ENCODE results near the gene ATP6V1E1. TPM values are rescaled to one million over a fixed set of nuclear protein-coding genes. Genes with fewer than 3 reads are reported as not detected.

ATP6V1E1 gene
- total and polyA plus RNA-seq, 10 of the 15 experiments (the other 5 are each of a cell fraction or from before 2014, with no cell fraction given), result 66.7 to 128 (median 87.9) TPM

DNA sequence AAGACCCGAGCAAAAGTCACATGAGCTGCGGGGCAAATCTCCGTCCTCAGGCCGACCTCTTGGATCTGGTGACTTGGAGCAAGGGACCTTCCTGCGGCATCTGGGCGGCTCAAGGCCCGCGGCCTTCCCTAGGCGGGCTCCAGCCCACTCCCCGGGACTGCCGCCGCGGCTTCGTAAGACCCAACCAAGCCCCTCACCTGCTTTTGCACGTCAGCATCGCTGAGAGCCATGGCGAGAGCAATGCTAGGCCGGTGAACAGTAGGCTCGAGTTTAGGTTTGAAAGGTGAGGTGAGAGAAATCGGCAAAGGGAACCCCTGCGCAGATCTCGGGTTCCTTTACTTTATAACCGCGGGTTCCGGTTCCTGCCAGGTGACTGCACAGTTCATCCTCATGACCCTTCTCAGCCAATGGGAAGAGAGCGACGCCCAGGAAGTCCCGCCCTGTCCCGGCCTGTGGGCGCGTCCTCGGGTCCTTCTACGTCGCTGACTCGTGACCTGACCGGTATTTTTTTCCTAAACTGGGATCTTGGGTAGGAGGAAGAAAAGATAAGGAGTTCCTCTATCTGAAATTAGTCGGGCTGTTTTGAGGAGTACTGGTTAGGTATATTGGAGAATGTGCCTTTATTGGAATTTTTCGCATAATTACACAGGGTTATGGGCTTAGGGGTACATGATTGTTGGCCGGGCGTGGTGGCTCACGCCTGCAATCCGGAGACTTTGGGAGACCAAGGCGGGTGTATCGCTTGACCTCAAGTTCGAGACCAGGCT is at the start of gene ATP6V1E1 (continued):
- TF ChIP-seq, protein P1, sequence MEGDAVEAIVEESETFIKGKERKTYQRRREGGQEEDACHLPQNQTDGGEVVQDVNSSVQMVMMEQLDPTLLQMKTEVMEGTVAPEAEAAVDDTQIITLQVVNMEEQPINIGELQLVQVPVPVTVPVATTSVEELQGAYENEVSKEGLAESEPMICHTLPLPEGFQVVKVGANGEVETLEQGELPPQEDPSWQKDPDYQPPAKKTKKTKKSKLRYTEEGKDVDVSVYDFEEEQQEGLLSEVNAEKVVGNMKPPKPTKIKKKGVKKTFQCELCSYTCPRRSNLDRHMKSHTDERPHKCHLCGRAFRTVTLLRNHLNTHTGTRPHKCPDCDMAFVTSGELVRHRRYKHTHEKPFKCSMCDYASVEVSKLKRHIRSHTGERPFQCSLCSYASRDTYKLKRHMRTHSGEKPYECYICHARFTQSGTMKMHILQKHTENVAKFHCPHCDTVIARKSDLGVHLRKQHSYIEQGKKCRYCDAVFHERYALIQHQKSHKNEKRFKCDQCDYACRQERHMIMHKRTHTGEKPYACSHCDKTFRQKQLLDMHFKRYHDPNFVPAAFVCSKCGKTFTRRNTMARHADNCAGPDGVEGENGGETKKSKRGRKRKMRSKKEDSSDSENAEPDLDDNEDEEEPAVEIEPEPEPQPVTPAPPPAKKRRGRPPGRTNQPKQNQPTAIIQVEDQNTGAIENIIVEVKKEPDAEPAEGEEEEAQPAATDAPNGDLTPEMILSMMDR (IDR thresholded peaks at IDR 0.05 in 2 of 3, conservative IDR thresholded peaks at IDR 0.05 in 1 of 3; ENCODE audit: control insufficient read depth in 2 of 3, extremely low read depth in 1 of 3, insufficient read depth in 1 of 3, low read depth in 3 of 3, low read length in 3 of 3), result no peak
- TF ChIP-seq BHLHE40 (IDR thresholded peaks at IDR 0.05; ENCODE audit: borderline replicate concordance in 1 of 2, low read depth in 2 of 2, low read length in 1 of 2), result peak; percentile 78; a peak in 3 of 4 replicates
- TF ChIP-seq, protein P2, sequence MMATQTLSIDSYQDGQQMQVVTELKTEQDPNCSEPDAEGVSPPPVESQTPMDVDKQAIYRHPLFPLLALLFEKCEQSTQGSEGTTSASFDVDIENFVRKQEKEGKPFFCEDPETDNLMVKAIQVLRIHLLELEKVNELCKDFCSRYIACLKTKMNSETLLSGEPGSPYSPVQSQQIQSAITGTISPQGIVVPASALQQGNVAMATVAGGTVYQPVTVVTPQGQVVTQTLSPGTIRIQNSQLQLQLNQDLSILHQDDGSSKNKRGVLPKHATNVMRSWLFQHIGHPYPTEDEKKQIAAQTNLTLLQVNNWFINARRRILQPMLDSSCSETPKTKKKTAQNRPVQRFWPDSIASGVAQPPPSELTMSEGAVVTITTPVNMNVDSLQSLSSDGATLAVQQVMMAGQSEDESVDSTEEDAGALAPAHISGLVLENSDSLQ (IDR thresholded peaks at IDR 0.05), result peak; percentile 30; the same call in 1 of the 2 replicates
- TF ChIP-seq EGR1 (IDR thresholded peaks at IDR 0.05; ENCODE audit: borderline replicate concordance in 1 of 2, low read depth in 2 of 2, low read length in 2 of 2), result no peak
- TF ChIP-seq POU2F2 (IDR thresholded peaks at IDR 0.05; ENCODE audit: borderline replicate concordance, low read depth, low read length), result 0 out of 3 replicates have a peak, but pooled peaks have one; percentile 16
- TF ChIP-seq NFYA (IDR thresholded peaks at IDR 0.05; ENCODE audit: borderline replicate concordance, low read depth, low read length), result no peak; the same call in 1 of the 2 replicates
- TF ChIP-seq RCOR1 (conservative IDR thresholded peaks at IDR 0.05; ENCODE audit: low read depth, low read length), result no peak
- TF ChIP-seq CREM (IDR thresholded peaks at IDR 0.05; ENCODE audit: low read depth), result peak; percentile 73
- no peak for TF ChIP-seq SRF (IDR thresholded peaks at IDR 0.05; ENCODE audit: low read depth in 2 of 2, low read length in 2 of 2)
- peak; percentile 83 to 86 for TF ChIP-seq IKZF2 (IDR thresholded peaks at IDR 0.05)
- TF ChIP-seq, protein P3, sequence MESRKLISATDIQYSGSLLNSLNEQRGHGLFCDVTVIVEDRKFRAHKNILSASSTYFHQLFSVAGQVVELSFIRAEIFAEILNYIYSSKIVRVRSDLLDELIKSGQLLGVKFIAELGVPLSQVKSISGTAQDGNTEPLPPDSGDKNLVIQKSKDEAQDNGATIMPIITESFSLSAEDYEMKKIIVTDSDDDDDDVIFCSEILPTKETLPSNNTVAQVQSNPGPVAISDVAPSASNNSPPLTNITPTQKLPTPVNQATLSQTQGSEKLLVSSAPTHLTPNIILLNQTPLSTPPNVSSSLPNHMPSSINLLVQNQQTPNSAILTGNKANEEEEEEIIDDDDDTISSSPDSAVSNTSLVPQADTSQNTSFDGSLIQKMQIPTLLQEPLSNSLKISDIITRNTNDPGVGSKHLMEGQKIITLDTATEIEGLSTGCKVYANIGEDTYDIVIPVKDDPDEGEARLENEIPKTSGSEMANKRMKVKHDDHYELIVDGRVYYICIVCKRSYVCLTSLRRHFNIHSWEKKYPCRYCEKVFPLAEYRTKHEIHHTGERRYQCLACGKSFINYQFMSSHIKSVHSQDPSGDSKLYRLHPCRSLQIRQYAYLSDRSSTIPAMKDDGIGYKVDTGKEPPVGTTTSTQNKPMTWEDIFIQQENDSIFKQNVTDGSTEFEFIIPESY (IDR thresholded peaks at IDR 0.05), result no peak
- no peak; the same call in 1 of the 2 replicates for TF ChIP-seq ZNF207 (IDR thresholded peaks at IDR 0.05; ENCODE audit: borderline replicate concordance)
- TF ChIP-seq CHD2 (IDR thresholded peaks at IDR 0.05; ENCODE audit: borderline replicate concordance, low read depth, low read length), result no peak; the same call in 1 of the 2 replicates

Data from GM12878 (cell line).